GM23338 (cell line): ENCODE results near the gene RO60.
"Not testable (repeated sequence)": the region's sequence is repeated elsewhere in the genome, so short reads cannot be mapped to it uniquely, and the experiment has no call there.

Source experiments
- CREB1 ChIP-seq: fragments of 250-450 bp; sonication (Bioruptor Pico); IDR thresholded peaks from 2 replicates; pipeline ENCODE4 v1.5.0; 2020; ENCODE audit warnings: low read depth, mild to moderate bottlenecking, moderate library complexity
- CTCF ChIP-seq, 2 experiments: fragments of 200-600 bp in 1 of 2; sonication (generic) in 1 of 2; conservative IDR thresholded peaks; 2 replicates each; pipeline versions ENCODE4 v1.5.1 to v1.6.1; 2016 to 2017; ENCODE audit warnings: antibody characterized with exemption in 2 of 2, low read depth in 2 of 2, mild to moderate bottlenecking in 2 of 2, moderate library complexity in 1 of 2
- EZH2 ChIP-seq: fragments of 200-600 bp; sonication (generic); IDR thresholded peaks from one replicate; pipeline ENCODE4 v1.8.0; 2017; ENCODE audit warnings: antibody characterized with exemption, mild to moderate bottlenecking, low read depth; ENCODE audit not compliant: unreplicated experiment
- EZH2phosphoT487 ChIP-seq: fragments of 200-600 bp; sonication (generic); IDR thresholded peaks from one replicate; pipeline ENCODE4 v1.8.1; 2018; ENCODE audit warnings: antibody characterized with exemption; ENCODE audit not compliant: unreplicated experiment
- JUNB ChIP-seq: IDR thresholded peaks from one replicate; pipeline ENCODE4 v1.6.1; 2016; ENCODE audit warnings: antibody characterized with exemption; ENCODE audit not compliant: unreplicated experiment
- NANOG ChIP-seq: IDR thresholded peaks from 2 replicates; pipeline ENCODE4 v1.6.1; 2016; ENCODE audit warnings: antibody characterized with exemption, borderline replicate concordance
- POLR2AphosphoS5 ChIP-seq: IDR thresholded peaks from 2 replicates; pipeline ENCODE4 v1.6.1; 2016; ENCODE audit warnings: antibody characterized with exemption, low read depth
- REST ChIP-seq: IDR thresholded peaks from one replicate; pipeline ENCODE4 v1.6.1; 2018; ENCODE audit warnings: antibody characterized with exemption; ENCODE audit not compliant: unreplicated experiment
- STAT1 ChIP-seq: IDR thresholded peaks from one replicate; pipeline ENCODE4 v1.6.1; 2016; ENCODE audit warnings: antibody characterized with exemption; ENCODE audit not compliant: unreplicated experiment
- ZNF114 ChIP-seq: fragments of 250-450 bp; sonication (Bioruptor Pico); IDR thresholded peaks from 2 replicates; pipeline ENCODE4 v1.5.0; 2020; ENCODE audit warnings: mild to moderate bottlenecking, moderate library complexity
- ZNF331 ChIP-seq: fragments of 250-450 bp; sonication (Bioruptor Pico); IDR thresholded peaks from 2 replicates; pipeline ENCODE4 v1.5.0; 2020; ENCODE audit warnings: low read depth, mild to moderate bottlenecking, moderate library complexity
- ZNF462 ChIP-seq: fragments of 250-450 bp; sonication (Bioruptor Pico); IDR thresholded peaks from 2 replicates; pipeline ENCODE4 v1.5.0; 2020; ENCODE audit warnings: mild to moderate bottlenecking, moderate library complexity
- TF ChIP-seq, protein P1 (sequence below): IDR thresholded peaks from 2 replicates; pipeline ENCODE4 v1.6.1; 2016; ENCODE audit warnings: antibody characterized with exemption

DNA sequence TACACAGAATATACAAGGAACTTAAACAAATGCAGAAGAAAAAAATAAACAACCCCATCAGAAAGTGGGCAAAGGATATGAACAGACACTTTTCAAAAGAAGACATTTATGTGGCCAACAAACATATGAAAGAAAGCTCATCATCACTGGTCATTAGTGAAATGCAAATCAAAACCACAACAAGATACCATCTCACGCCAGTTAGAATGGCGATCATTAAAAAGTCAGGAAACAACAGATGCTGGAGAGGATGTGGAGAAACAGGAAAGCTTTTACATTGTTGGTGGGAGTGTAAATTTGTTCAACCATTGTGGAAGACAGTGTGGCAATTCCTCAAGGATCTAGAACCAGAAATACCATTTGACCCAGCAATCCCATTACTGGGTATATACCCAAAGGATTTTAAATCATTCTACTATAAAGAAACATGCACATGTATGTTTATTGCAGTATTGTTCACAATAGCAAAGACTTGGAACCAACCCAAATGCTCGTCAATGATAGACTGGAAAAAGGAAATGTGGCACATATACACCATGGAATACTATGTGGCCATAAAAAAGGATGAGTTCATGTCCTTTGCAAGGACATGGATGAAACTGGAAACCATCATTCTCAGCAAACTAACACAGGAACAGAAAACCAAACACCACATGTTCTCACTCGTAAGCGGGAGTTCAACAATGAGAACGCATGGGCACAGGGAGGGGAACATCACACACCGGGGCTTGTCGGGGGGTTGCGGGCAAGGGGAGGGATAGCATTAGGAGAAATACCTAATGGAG lies 26.6 kb upstream of the RO60 start:
- not testable (repeated sequence) for TF ChIP-seq CTCF (conservative IDR thresholded peaks at IDR 0.05; ENCODE audit: low read depth in 2 of 2); POLR2AphosphoS5; REST; EZH2; CREB1; EZH2phosphoT487; NANOG; ZNF331 (CRISPR knock-in tag); ZNF462 (CRISPR knock-in tag); JUNB; ZNF114 (CRISPR knock-in tag); STAT1
- TF ChIP-seq, protein P1, sequence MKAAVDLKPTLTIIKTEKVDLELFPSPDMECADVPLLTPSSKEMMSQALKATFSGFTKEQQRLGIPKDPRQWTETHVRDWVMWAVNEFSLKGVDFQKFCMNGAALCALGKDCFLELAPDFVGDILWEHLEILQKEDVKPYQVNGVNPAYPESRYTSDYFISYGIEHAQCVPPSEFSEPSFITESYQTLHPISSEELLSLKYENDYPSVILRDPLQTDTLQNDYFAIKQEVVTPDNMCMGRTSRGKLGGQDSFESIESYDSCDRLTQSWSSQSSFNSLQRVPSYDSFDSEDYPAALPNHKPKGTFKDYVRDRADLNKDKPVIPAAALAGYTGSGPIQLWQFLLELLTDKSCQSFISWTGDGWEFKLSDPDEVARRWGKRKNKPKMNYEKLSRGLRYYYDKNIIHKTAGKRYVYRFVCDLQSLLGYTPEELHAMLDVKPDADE: not testable (repeated sequence)
